Measurements from ENCODE around the gene GAST.
"Not testable (repeated sequence)": the region's sequence is repeated elsewhere in the genome, so short reads cannot be mapped to it uniquely, and the experiment has no call there.

GAST gene

DNA sequence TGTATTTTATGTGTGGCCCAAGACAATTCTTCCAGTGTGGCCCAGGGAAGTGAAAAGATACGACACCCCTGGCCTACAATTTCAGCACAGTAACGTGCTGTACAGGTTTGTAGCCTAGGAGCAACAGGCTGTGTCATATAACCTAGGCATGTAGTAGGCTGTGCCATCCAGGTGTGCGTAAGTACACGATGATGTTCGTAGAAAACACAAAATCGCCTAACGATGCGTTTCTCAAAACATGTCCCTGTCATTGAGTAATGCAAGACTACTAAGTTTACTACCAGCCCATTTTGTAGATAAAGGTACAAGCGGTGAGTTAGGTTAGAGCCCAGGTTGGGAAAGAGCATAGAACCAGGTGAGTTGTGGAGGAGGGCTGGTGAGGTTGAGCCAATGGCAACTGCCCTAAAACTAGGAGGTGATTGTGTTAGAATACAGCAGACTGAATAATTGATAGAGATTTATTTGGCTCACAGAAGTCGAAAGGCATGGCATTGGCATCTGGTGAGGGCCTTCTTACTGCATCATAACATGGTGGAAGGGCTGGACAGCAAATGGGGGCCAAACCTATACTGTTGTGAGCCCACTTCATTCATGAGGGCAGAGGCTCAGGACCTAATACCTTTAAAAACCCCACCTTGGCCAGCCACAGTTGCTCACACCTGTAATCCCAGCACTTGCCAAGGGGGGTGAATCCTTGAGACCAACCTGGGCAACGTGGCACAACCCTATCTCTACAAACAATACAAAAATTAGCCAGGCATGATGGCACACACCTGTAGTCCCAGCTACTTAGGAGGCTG lies 19.2 kb upstream of the GAST start:
- FAIRE-seq (no peak), DNase-seq (ENCODE audit: insufficient read length, low spot score) (no peak)
- no peak for TF ChIP-seq CTCF (IDR thresholded peaks at IDR 0.05; ENCODE audit: insufficient read depth, missing control alignments)

DNA sequence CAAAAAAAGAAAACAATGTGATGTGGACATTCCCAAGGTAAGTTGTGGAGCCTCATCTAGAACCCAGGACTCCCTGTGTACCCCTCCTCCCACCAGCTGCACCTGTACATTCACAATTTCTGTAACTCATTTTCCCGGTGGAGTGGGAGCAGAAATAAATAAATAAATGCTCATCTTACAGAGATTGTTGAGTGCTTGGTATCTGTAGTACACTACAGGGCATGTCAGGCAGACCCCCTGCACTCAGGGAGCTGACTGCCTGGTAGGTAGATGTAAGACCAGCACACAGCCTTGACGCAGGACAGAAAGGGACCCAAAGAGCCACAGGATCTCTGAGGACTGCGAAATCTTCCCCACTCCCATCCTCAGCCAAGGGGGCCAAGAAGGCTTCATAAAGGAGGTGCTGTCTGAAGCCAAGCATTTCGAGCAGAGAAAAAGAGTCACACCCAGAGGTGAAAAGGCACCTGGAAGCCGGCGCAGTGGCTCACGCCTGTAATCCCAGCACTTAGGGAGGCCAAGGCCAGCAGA lies 16.9 kb upstream of the GAST start:
- no peak for FAIRE-seq
- no peak for DNase-seq (ENCODE audit: insufficient read length, low spot score)
- no peak for TF ChIP-seq CTCF (IDR thresholded peaks at IDR 0.05; ENCODE audit: insufficient read depth, missing control alignments)

DNA sequence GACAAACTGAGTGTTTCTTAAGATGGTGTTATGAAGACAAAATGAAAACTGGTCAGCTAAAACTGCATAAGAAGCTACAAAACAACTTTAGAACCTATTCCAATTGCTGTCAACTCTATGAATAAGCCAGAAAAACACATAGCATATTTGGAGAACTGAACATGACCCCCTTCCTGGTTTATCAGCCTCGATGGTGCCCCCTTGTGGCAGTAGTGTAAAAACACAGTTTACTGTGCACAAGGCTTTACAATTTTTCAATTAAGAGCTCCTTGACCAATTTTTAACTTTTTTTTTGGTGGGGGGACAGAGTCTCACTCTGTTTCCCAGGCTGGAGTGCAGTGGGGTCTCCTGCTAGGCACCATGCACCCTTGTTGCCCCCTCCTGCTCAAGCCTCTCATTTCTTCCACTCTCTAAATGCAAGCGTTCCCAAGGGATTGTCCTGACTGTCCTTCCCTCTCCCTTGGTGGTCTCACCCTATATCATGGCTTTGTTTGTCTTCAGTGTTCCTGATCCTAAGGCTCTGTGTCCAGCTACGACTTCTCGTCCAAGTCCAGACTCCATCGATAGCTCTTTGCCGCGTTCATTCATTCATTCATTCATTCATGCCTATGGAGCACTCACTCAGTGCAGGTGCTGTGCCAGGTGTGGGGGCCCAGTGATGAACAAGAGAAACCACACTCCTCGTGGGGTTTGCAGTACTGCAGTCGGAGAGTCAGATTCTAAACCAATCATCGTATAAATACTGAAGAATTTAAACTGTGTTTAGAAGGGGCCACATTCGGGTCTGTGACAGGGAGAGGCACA lies 16.0 kb upstream of the GAST start:
- DNase-seq (ENCODE audit: insufficient read length, low spot score) = peak; percentile 53
- peak; percentile 88 for TF ChIP-seq CTCF (IDR thresholded peaks at IDR 0.05; ENCODE audit: insufficient read depth, missing control alignments)
- no peak for FAIRE-seq

GRCh38 chr17:41697122-41697962 lies 14.8 kb upstream of the GAST start:
- no peak for DNase-seq (ENCODE audit: insufficient read length, low spot score)
- FAIRE-seq = no peak
- no peak for TF ChIP-seq CTCF (IDR thresholded peaks at IDR 0.05; ENCODE audit: insufficient read depth, missing control alignments)

- FAIRE-seq; DNase-seq (ENCODE audit: insufficient read length, low spot score): not testable (repeated sequence)
Measured at GRCh38 chr17:41700843-41701242, 11.3 kb upstream of the GAST start.

GRCh38 chr17:41702712-41703111 lies 9.4 kb upstream of the GAST start:
- no peak for TF ChIP-seq CTCF (IDR thresholded peaks at IDR 0.05; ENCODE audit: insufficient read depth, missing control alignments)
- DNase-seq (ENCODE audit: insufficient read length, low spot score) = no peak
- FAIRE-seq = no peak
